Stomach (tissue), 4 donors: ENCODE data around the gene IL2.

Experiments used
- POLR2A ChIP-seq, 4 donors: fragments of 450-650 bp; IDR thresholded peaks; one replicate each; pipeline ENCODE4 v1.6.1; 2016; ENCODE audit warnings: antibody characterized with exemption in 4 of 4, control low read depth in 2 of 4, mild to moderate bottlenecking in 1 of 4, moderate library complexity in 1 of 4
- POLR2AphosphoS5 ChIP-seq, 3 donors: sonication (generic); formaldehyde crosslinking; IDR thresholded peaks; one replicate each; pipeline ENCODE4 v1.6.1; 2016; ENCODE audit warnings: antibody characterized with exemption in 3 of 3
- TF ChIP-seq, protein P1 (sequence below), 7 experiments: fragments of 450-650 bp in 4 of 7; fragments of 200-600 bp in 3 of 7; sonication (generic) in 3 of 7; IDR thresholded peaks; one replicate each; pipeline ENCODE4 v1.5.1; 2016 to 2019; ENCODE audit warnings: antibody characterized with exemption in 7 of 7, control low read depth in 2 of 7, mild to moderate bottlenecking in 1 of 7

DNA sequence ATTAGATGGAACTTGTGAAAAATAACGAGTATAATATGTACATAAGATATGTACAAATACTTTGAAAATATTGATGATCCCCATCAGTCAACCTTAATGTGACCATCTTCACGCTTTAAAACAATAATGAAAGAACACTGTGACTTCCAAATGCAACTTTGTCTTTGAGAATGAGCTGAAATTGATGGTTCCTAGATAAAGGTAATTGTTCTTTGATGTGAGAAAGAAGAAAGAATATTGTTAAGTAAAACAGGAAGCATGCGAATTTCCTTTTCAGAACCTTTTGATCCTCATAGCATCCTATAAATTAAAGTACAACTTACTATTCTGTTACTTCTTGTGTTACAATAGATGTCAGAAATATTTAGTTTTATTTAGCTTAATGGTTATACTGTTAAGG, 22.2 kb downstream of the IL2 start:
- no peak for TF ChIP-seq POLR2AphosphoS5 (IDR thresholded peaks at IDR 0.05)
- TF ChIP-seq, protein P1, sequence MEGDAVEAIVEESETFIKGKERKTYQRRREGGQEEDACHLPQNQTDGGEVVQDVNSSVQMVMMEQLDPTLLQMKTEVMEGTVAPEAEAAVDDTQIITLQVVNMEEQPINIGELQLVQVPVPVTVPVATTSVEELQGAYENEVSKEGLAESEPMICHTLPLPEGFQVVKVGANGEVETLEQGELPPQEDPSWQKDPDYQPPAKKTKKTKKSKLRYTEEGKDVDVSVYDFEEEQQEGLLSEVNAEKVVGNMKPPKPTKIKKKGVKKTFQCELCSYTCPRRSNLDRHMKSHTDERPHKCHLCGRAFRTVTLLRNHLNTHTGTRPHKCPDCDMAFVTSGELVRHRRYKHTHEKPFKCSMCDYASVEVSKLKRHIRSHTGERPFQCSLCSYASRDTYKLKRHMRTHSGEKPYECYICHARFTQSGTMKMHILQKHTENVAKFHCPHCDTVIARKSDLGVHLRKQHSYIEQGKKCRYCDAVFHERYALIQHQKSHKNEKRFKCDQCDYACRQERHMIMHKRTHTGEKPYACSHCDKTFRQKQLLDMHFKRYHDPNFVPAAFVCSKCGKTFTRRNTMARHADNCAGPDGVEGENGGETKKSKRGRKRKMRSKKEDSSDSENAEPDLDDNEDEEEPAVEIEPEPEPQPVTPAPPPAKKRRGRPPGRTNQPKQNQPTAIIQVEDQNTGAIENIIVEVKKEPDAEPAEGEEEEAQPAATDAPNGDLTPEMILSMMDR (IDR thresholded peaks at IDR 0.05), result no peak
- TF ChIP-seq POLR2A (IDR thresholded peaks at IDR 0.05), result no peak
